HTERT RPE-1 (cell line): ENCODE data around the gene LAMP1.
"Not testable (repeated sequence)": the region's sequence is repeated elsewhere in the genome, so short reads cannot be mapped to it uniquely, and the experiment has no call there.

Experiments
- in situ Hi-C: fragments of 300-500 bp; cut with MboI; formaldehyde crosslinking; loops from 4 replicates; pipeline ENCODE4 v1.14.3; 2020; ENCODE audit warnings: low sequenced_read_pairs

Gene LAMP1

DNA sequence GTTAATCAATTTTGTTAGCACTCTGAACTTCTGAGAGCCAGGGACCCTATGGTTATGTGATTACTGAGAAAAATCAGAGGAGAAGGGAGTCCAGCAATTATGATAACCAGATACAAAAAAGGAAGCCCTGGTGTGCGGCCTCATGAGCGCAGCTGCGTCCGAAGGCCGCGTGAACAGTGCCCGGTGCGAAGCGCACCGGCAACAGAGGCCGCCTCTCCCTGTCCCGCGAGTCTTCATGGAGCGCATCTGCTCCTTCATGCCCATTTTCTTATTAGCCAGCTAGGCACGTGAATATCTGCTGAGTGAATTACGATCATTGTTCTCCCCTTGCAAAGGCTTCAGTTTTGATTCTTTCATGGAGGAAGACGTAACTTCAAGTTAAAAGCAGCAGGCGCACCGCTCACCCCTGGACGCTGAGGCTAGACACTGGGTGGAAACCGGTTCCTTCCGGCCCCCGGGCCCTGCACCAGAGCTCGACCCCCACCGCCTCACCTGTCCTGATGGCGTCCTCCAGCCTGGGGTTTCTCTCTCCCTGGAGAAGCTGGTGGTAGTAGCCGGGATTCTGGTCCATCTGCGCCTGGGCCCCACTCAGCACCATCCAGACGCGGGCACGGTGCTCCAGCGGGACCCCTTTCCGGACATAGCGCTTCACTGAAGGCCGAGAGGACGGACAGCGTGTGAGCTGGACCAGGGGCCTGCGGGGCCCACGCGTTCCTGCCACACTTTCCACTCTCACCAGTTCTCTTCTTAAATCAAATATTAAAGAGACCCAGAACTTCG, 58.0 kb downstream of the LAMP1 start:
- in situ Hi-C loops: no loop called here

DNA sequence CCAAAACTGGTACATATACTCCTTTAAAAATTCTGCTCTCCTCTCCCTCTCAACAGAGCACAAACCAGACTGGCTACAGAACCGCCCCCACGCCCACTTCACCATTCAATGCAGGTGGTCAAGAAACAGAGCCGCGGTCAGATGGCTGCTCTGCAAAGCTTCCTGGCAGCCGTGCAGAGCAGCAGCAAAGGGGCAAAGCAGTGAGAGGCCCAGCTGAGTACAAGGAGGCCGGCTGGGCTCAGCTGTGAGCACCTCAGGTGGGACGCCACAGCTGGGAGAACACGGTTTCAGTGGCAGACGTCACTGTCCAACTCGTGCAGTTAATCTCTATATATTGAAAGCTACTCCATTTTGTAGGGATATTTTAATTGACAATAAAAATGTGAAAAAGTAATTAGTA, 58.6 kb downstream of the LAMP1 start:
- in situ Hi-C loops: no loop called here

DNA sequence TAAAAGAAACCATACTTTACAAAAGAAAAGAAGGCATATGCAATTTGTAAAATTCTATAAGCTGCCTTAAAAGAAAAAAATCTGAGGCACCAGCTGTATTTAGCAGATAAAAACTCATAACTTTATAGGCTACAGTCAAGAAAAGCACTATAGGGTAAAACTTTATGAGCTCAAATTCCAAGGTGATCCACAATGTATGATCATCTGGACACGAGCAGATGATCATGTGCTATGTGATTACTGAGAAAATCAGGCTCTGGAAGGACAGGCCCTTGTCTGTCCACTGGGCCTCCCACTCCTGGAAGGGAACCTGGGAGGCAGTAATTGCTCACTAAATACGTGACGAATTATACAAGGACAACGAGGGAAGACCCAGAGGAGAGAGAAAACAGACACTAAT, 59.6 kb downstream of the LAMP1 start:
- in situ Hi-C loops: no loop called here

DNA sequence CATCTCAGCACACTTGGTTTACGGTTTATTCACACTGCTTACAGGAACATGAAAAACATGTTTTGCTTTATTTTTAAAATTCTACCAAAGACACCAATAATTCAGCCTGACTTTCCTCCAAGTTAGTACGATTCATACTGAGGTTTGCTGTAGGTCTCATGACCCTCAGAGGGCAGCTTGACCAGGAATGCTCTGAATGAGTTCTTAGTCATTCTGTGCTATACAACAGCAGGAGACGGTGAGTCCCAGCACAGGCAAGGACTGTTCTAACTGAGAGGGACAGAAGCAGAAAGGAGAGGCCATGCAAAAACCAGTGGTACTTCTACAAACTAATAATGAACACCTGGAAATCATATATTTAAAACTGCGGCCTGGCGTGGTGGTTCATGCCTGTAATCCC, 60.5 kb downstream of the LAMP1 start:
- in situ Hi-C loops: no loop called here

DNA sequence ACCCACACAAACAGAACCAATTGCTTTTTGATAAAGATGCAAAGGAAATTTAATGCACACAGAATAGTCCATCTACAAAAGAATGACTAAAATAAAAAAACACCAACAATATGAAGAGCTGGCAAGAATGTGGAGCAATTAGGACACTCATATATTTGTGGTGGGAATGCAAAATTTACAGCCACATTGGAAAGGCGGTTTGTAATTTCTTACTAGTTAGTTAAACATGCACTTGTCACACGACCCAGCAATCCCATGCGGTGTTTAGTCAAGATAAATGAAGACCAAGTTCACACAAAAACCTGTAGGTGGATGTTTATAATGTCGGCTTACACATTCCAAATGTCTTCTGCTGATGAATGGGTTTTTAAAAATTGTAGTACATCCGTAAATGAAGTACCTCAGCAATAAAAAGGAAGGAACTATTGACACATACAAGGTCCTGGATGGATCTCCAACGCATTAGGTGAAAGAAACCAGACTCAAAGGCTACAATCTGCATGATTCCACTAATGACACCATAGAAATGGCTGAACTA, 61.7 kb downstream of the LAMP1 start:
- in situ Hi-C loops: no loop called here

DNA sequence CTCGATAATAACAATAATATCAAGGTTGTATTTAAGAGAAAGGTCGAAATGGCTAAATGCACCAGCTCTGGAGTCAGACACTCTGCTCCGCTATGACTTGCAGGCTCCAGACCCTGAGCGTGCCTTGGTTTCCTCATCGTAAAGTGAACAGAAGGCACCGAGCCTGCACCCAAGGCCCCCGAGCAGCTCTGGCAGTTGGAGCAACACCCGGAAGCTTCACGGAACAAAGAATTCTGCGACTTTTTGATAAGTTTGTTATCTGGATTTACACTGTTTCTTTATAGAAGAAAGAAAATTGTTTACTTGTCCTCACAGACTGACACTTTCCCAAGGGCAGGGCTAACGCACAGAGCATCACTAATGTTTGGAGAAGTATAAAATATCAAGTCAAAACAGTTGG, 62.5 kb downstream of the LAMP1 start:
- in situ Hi-C loops: no loop called here

DNA sequence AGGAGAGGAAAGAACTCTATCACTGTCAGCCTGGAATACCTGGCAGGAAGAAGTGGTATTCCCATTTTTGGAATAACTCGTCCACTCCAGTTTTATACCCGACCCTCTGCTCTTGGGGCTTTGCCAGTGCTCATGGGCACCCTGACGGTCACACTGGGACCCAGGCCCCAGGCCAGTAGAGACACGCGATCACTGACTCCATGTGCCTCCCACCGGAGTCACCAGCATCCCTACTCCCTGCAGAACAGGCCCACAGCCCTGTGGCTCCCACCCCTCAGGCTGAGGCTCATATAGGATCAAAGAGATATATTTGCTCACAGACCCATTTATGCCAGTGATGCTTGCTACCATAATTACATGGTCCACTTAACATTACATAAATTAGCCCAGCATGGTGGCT, 63.4 kb downstream of the LAMP1 start:
- in situ Hi-C loops: no loop called here

DNA sequence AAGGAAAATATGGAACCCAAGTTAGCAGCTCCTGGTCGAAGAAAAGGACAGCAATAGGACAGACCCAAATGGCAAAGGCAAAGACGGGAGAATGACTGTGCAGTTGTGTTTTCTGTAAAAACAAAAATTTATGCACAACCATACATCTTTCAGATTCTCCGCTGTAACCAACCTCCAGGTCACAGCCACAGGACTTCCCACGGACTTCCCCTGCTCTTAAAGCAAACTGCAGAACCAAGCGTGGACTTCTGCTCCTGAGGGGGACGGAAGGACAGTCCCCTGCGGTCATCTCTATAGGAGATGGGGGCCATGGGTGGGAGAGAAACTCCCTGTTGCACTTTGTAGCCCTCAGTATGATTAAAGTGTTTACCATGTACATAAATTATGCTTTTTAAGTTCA, 64.4 kb downstream of the LAMP1 start:
- in situ Hi-C loops: no loop called here

DNA sequence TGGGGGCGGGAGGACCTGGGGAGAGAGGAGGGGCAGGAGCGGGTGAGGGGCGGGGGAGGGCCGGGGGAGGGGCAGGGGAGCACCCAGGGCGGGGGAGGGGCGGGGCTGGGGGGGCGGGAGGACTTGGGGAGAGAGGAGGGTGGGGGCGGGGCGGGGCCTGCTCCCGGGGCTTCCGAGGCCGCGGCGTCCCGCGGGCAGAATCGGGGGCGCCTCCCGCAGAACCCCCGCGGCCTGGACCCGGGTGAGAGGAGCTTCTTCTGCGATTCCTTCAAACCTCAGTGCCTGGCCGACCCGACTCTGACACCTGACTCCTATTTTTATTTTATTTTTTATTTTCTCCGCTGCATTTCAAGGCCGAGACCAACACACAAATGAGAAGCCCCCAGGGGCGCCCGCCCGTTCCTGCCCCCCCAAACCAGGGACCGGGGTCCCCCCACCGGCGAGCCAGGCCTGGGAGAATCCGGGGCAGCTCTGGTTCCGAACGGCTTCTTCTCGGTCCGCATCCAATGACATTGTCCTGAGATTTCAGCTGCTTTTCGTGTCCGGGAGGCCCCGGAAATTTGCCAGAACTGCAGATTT, 67.4 kb downstream of the LAMP1 start:
- in situ Hi-C loops: no loop called here

DNA sequence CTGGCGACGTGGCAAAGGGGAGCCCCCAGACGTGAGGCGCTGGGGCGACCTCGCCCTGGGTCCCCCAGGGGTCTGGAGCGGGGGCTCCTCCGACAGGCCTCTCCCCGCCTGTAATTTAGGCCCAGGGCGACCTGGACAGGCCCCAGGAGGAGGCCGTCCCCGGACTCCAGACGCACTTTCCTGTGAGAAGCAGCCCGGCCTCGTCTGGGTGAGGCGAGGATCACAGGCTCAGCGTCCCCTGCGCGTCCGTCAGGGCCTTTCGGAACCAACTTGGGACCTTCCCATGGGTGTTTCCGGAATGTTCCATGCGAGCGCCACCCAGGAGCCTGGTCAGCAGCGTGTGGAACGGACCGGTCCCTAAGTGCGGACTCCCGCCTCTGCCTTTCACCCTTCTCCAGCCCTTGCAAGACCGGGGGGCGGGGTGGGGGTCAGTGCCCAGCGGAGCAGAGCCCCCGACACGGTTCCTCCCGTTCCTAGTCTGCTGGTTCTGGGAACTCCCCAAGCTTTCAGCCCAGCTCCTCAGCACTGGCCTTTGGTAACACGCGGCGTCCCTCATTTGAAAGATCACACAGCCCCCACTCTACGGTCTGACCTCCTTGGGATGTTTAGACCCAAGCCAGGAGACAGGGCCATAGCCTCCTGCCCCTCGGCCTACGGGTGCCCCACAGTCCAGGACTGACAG, 68.0 kb downstream of the LAMP1 start:
- in situ Hi-C loops: no loop called here

DNA sequence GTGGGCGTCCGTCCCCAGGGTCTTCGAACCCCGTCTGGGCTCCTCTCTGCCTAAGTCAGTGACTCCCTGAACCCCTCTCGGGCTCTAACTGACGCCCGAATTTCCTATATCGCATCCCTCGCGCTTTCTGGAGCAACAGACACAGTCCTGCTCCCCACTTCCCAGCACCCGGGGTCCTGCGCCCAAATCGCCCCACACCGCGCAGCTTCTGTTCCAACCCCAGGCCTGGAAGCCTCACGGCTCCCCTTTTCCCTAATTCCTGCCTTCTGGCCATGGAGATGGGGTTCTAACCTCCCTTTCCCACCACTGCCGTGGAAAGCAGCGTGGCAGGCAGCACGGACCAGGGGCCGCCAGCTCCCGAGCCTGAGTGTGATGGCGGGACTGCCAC, 68.5 kb downstream of the LAMP1 start:
- in situ Hi-C loops: no loop called here

DNA sequence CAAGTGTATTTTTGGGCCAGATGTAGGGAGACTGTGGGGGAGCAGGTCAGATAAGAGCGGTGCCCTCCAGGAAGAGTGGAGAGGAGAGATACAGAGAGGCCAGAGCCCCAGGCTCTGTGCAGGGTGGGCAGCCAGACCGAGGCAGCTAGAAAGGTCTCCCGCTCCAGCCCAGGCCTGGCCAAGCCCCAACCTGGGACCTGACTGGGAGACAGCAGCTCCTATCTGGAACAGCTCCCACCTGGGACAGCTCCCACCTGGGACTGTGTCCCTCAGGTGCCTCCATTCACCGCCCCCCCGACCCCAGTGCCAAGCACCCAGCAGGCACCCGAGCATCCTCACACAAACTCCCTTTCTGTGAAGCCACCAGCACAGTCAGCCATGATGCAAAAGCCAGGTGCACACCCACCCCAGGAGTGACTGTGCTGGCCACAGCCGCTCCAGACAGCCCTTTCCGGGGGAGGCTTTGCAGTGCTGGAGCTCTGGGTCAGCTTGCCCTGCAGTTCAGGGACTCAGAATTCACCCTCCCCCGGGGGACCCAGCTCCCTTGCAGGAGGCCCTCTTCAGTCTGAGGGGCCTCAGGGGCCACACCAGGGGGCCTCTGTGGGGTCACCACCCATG, 69.0 kb downstream of the LAMP1 start:
- in situ Hi-C loops: no loop called here

DNA sequence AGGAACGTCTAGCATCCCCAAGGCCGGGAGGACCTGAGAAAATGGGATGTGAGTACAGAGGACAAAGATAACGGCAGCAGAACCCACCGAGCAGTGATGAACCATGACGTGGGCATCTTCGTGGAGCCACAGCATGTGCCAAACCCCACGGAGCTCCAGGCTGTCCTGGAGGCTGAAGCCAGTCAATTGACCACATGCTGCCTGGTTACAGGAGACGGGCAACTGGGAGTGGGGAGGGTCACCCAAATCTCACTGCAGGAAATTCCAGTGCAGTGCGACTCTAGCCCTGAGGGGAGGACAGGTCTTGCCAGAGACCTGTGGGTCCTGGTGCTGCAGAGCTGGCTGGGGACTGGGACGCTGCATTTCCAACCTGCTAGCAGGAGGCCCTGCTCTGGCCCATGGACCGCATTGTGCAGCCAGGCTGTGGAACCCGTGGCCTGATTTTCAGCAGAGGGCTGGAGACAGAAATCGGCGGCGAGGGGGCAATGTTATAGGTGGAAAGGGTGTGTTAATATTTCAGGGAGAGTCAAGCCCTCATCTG, 70.1 kb downstream of the LAMP1 start:
- in situ Hi-C loops: no loop called here

DNA sequence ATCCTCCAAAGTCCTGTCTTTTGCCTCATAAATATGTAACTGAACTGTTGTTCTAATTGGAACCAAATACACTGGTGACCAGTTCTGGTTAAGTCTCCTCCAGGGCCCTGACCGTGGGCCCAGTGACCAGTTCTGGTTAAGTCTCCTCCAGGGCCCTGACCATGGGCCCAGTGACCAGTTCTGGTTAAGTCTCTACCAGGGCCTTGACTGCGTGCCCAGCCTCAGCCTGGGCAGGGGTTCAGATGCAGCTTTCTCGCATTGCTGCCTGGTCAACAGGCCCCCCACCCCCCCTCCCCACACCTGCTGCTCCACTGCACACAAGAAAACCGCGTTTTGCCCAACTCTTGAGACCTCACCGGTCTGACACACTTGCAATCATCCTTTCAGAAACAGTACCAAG, 70.7 kb downstream of the LAMP1 start:
- in situ Hi-C loops: no loop called here

DNA sequence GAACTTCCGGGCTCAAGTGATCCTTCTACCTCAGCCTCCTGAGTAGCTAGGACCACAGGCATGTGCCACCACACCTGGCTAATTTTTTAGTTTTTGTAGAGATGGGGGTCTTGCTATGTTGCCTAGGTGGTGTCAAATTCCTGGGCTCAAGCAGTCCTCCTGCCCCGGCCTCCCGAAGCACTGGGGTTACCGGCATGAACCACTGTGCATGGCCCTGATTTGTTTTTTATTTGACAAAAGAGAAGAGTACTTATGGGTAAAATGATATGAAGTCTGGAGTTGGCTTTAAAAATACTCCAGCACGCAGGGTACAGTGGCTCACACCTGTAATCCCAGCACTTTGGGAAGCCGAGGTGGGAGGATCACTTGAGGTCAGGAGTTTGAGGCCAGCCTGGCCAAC, 71.3 kb downstream of the LAMP1 start:
- in situ Hi-C loops: not testable (repeated sequence)

DNA sequence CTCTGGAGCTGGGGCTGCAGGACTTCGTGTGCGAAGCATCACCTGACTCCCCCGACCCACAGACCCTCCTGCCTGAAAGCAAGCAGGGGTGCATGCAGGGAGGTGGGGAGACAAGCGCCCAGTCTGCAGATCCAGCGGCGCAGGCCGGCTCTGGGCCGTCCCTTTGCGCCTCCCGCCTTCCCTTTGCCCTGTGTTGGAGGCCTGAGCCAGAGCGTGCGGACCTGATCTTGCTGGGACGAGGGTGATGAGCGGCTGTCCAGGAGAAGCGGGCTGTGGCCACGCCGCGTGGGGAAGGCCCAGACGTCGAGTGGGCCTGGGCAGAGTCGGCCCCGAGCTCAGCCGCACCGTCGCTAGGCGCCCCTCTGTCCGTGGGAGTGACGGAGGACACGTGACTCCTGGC, 72.2 kb downstream of the LAMP1 start:
- in situ Hi-C loops: no loop called here

DNA sequence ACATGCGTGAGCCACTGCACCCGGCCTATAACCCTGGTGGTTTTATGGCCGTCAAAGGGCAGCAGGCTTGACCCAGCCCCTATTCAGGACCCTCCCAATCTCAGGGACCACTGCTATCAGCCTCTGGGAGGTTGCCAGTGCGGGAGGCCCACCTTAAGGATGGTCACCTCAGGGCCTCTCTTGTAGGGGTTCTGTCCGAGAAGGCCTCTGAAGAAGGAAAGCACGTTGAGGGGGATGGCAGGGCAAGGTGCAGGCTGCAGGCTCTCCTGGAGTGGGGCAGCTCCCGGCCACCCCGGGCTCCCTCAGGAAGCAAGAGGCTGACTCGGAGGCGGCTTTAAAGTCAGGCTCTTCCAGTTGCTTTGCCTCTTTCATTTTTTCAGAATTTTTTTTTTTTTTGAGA, 72.8 kb downstream of the LAMP1 start:
- in situ Hi-C loops: no loop called here

DNA sequence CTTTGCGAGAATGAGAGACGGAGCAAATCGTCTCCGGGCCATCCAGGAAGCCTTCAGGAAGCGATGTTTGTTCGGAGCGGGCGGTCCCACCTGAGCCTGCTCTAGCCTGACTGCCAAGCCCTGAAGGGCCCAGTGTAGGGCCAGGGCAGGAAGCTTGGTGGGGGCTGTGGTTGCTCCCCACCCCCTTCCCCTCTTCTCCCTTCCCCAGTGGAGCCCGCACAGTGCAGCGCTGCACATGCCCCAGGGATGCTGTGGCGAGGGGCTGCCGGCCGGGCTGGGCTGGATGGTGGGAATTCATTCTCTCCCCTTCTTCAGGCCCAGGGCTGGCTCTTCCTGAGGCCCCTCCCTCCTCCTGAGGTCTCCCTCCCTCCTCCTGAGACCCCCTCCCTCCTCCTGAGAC, 74.0 kb downstream of the LAMP1 start:
- in situ Hi-C loops: no loop called here

DNA sequence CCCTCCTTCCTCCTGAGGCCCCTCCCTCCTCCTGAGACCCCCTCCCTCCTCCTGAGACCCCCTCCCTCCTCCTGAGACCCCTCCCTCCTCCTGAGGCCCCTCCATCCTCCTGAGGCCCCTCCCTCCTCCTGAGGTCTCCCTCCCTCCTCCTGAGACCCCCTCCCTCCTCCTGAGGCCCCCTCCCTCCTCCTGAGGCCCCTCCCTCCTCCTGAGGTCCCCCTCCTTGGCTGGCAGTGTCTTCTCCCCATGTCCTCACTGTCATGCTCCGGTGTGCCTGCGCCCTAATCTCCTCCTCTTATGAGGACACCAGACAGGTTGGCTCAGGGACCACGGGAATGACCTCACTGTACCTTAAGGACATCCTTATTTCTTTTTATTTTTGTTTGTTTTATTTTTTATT, 74.7 kb downstream of the LAMP1 start:
- in situ Hi-C loops: not testable (repeated sequence)
